Measurements from ENCODE around the gene DIS3L2.
A peak's percentile ranks its signal among the peaks of the same experiment; 100 is the strongest.
"Not testable (repeated sequence)": the region's sequence is repeated elsewhere in the genome, so short reads cannot be mapped to it uniquely, and the experiment has no call there.

Gene DIS3L2

GRCh38 chr2:231947112-231947511 lies 14.4 kb upstream of the DIS3L2 start:
- not testable (repeated sequence) for ATAC-seq (replicated peaks; ENCODE audit: extremely low read depth, poor library complexity, severe bottlenecking); H3K4me1 Mint-ChIP-seq; H3K36me3 Mint-ChIP-seq (ENCODE audit: insufficient read depth); H3K27ac Mint-ChIP-seq (ENCODE audit: low read depth); DNase-seq (ENCODE audit: low spot score in 2 of 2); H3K4me3 Mint-ChIP-seq; H3K9me3 Mint-ChIP-seq
- H3K27me3 Mint-ChIP-seq, result peaks cover 32% of the 10 kb centered on the region

- no peaks in the 10 kb centered on the region for H3K9me3 Mint-ChIP-seq
- no peak overlapping the region for H3K4me3 Mint-ChIP-seq
- H3K4me1 Mint-ChIP-seq, result no peaks in the 10 kb centered on the region
- no peak overlapping the region for H3K27ac Mint-ChIP-seq (ENCODE audit: low read depth)
- no peak for DNase-seq (ENCODE audit: low spot score in 2 of 2)
- no peaks in the 10 kb centered on the region for H3K36me3 Mint-ChIP-seq (ENCODE audit: insufficient read depth)
- H3K27me3 Mint-ChIP-seq, result peaks cover 32% of the 10 kb centered on the region
- no peak for ATAC-seq (replicated peaks; ENCODE audit: extremely low read depth, poor library complexity, severe bottlenecking)
These were observed 13.8 kb upstream of the DIS3L2 start for GRCh38 chr2:231947694-231948093.

DNA sequence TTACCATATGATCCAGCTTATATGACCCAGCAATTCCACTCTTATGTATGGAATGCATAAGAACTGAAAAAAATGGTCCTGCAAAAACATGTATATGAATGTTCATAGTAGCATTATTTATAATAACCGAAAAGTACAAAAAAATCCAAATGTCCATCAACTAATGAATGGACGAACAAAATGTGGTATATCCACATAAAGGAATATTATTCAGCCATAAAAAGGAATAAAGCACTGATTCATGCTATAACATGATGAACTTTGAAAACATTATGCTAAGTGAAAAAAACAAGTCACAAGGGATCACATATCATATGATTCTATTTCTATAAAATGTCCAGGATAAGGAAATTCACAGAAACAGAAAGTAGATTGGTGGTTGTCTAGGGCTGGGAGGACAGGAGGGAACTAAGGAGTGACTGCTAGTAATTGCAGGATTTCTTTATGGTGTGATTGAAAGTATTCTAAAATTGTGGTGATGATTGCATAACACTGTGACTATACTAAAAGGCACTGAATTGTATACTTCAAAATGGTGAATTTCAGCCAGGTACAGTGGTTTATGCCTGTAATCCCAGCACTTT lies 10.0 kb upstream of the DIS3L2 start:
- H3K9me3 Mint-ChIP-seq, result no peaks in the 10 kb centered on the region
- H3K27ac Mint-ChIP-seq (ENCODE audit: low read depth), result no peak overlapping the region
- H3K36me3 Mint-ChIP-seq (ENCODE audit: insufficient read depth), result no peaks in the 10 kb centered on the region
- no peak for ATAC-seq (replicated peaks; ENCODE audit: extremely low read depth, poor library complexity, severe bottlenecking)
- H3K4me3 Mint-ChIP-seq, result no peak overlapping the region
- DNase-seq (ENCODE audit: low spot score in 2 of 2), result no peak
- H3K4me1 Mint-ChIP-seq, result no peaks in the 10 kb centered on the region
- H3K27me3 Mint-ChIP-seq, result peaks cover 60% of the 10 kb centered on the region

- ATAC-seq (replicated peaks; ENCODE audit: extremely low read depth, poor library complexity, severe bottlenecking), result no peak
- peak overlapping the region; percentile 27 for H3K27ac Mint-ChIP-seq (ENCODE audit: low read depth)
- H3K27me3 Mint-ChIP-seq, result peaks cover 44% of the 10 kb centered on the region
- peaks cover 2% of the 10 kb centered on the region for H3K36me3 Mint-ChIP-seq (ENCODE audit: insufficient read depth)
- no peak overlapping the region for H3K4me3 Mint-ChIP-seq
- H3K9me3 Mint-ChIP-seq, result no peaks in the 10 kb centered on the region
- H3K4me1 Mint-ChIP-seq, result peaks cover 4% of the 10 kb centered on the region
- no peak for DNase-seq (ENCODE audit: low spot score in 2 of 2)
These were observed 5.6 kb upstream of the DIS3L2 start for GRCh38 chr2:231955758-231956472.

DNA sequence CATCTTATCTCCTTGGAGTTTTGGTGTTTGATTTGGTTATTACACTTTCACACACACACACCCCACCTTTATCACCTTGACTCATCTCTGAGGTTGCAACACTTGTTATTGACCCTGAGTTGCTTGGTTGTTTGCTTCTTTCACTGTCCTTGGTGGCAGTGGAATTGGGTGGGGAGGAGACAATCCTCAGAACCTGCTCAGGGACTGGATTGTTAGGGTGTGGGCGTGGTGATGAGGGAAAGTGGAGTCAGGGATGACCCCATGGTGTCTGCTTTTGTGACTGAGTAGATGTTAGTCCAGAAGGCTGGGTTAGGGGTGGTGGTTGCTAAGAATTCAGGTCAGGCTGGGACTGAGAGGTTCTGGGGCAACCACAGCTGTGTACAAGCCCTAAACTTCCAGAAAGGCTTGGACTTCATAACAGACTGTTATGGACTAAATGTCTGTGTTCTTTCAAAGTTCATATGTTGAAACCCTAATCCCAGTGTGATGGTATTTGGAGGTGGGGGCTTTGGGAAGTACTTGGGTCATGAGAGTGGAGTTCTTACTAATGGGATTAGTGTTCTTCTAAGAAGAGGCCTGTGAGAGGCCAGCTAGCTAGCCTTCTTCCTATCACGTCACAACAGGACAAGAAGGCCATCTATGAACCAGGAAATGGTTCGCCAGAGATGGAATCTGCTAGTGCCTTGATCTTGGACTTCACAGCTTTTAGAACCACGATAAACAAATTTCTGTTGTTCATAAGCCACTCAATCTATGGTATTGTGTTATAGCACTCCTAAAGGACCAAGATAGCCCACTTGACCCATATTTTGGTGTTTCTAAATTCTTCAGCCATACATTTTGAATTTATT lies 3.4 kb upstream of the DIS3L2 start:
- Mint-ChIP-seq H3K36me3 (ENCODE audit: insufficient read depth) (peaks cover 8% of the 10 kb centered on the region), H3K27ac (ENCODE audit: low read depth) (no peak overlapping the region), H3K27me3 (peaks cover 32% of the 10 kb centered on the region), H3K4me1 (peaks cover 16% of the 10 kb centered on the region), H3K9me3 (no peaks in the 10 kb centered on the region), H3K4me3 (no peak overlapping the region)
- DNase-seq (ENCODE audit: low spot score in 2 of 2) (no peak), ATAC-seq (replicated peaks; ENCODE audit: extremely low read depth, poor library complexity, severe bottlenecking) (no peak)

- peaks cover 9% of the 10 kb centered on the region for H3K36me3 Mint-ChIP-seq (ENCODE audit: insufficient read depth)
- peak; percentile 5 for ATAC-seq (replicated peaks; ENCODE audit: extremely low read depth, poor library complexity, severe bottlenecking)
- H3K27me3 Mint-ChIP-seq, result peaks cover 10% of the 10 kb centered on the region
- no peaks in the 10 kb centered on the region for H3K9me3 Mint-ChIP-seq
- peak in 1 of 2 donors; percentile 30 for DNase-seq (ENCODE audit: low spot score in 2 of 2)
- H3K4me3 Mint-ChIP-seq, result peak overlapping the region; percentile 94
- H3K27ac Mint-ChIP-seq (ENCODE audit: low read depth), result peak overlapping the region; percentile 91
- H3K4me1 Mint-ChIP-seq, result peaks cover 40% of the 10 kb centered on the region
These were observed 634 bp upstream of the DIS3L2 start for GRCh38 chr2:231960810-231961348.

DNA sequence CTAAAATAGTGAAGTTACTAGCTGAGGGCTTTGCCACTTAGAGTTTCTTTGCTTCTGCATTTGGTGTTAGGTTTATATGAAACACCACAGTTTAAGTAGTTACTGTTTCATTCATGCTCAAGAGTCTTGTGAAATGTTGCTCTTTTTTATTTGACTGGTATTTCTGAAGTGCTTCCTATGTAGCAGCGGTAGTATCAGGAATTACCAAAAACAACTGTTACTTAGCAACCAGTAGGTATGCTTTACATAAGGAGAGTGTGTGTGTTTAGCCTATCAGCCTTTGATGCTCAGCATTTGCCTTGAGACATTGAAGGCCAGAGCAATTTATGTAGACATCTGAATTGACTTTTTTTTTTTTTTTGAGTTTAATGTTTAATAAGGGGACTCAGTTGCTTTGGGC lies 3.6 kb downstream of the DIS3L2 start:
- no peak for DNase-seq (ENCODE audit: low spot score in 2 of 2)
- peaks cover 9% of the 10 kb centered on the region for H3K36me3 Mint-ChIP-seq (ENCODE audit: insufficient read depth)
- H3K9me3 Mint-ChIP-seq, result no peaks in the 10 kb centered on the region
- peaks cover 48% of the 10 kb centered on the region for H3K4me1 Mint-ChIP-seq
- ATAC-seq (replicated peaks; ENCODE audit: extremely low read depth, poor library complexity, severe bottlenecking), result no peak
- no peak overlapping the region for H3K4me3 Mint-ChIP-seq
- no peaks in the 10 kb centered on the region for H3K27me3 Mint-ChIP-seq
- H3K27ac Mint-ChIP-seq (ENCODE audit: low read depth), result no peak overlapping the region

DNA sequence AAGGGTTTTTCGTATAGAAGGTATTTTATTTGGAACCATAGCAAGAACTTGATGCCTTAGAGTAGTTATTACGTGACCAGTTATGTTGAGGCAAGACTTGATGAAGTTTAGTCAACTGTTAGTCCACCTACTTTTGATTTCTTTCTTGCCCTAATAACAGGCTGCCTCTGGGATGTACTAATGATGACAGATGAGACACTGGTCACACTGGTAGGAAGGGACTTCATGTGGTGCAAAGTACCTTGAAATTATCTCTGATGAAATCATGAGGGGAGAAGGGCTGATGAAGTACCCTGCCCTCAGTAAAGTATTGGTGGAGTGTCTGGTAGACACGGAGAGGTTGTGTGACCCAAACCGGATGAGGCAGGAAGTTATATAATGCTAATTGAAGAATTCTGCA lies 5.4 kb downstream of the DIS3L2 start:
- H3K36me3 Mint-ChIP-seq (ENCODE audit: insufficient read depth), result peaks cover 6% of the 10 kb centered on the region
- H3K4me1 Mint-ChIP-seq, result peaks cover 40% of the 10 kb centered on the region
- H3K9me3 Mint-ChIP-seq, result no peaks in the 10 kb centered on the region
- no peak overlapping the region for H3K27ac Mint-ChIP-seq (ENCODE audit: low read depth)
- H3K27me3 Mint-ChIP-seq, result no peaks in the 10 kb centered on the region
- H3K4me3 Mint-ChIP-seq, result no peak overlapping the region
- ATAC-seq (replicated peaks; ENCODE audit: extremely low read depth, poor library complexity, severe bottlenecking) (no peak), DNase-seq (ENCODE audit: low spot score in 2 of 2) (no peak)

- no peak overlapping the region for H3K27ac Mint-ChIP-seq (ENCODE audit: low read depth)
- peaks cover 4% of the 10 kb centered on the region for H3K36me3 Mint-ChIP-seq (ENCODE audit: insufficient read depth)
- no peak overlapping the region for H3K4me3 Mint-ChIP-seq
- DNase-seq (ENCODE audit: low spot score in 2 of 2) (no peak), ATAC-seq (replicated peaks; ENCODE audit: extremely low read depth, poor library complexity, severe bottlenecking) (no peak)
- H3K9me3 Mint-ChIP-seq, result no peaks in the 10 kb centered on the region
- no peaks in the 10 kb centered on the region for H3K27me3 Mint-ChIP-seq
- peaks cover 27% of the 10 kb centered on the region for H3K4me1 Mint-ChIP-seq
These were observed 7.3 kb downstream of the DIS3L2 start for GRCh38 chr2:231968820-231969219.

GRCh38 chr2:231970461-231970860 lies 8.9 kb downstream of the DIS3L2 start:
- H3K36me3 Mint-ChIP-seq (ENCODE audit: insufficient read depth), result peaks cover 4% of the 10 kb centered on the region
- peaks cover 11% of the 10 kb centered on the region for H3K4me1 Mint-ChIP-seq
- H3K27me3 Mint-ChIP-seq, result no peaks in the 10 kb centered on the region
- ATAC-seq (replicated peaks; ENCODE audit: extremely low read depth, poor library complexity, severe bottlenecking), result no peak
- no peak for DNase-seq (ENCODE audit: low spot score in 2 of 2)
- no peak overlapping the region for H3K4me3 Mint-ChIP-seq
- no peak overlapping the region for H3K27ac Mint-ChIP-seq (ENCODE audit: low read depth)
- H3K9me3 Mint-ChIP-seq, result no peaks in the 10 kb centered on the region

GRCh38 chr2:231975001-231975400 lies 13.5 kb downstream of the DIS3L2 start:
- no peaks in the 10 kb centered on the region for H3K9me3 Mint-ChIP-seq
- no peak overlapping the region for H3K27ac Mint-ChIP-seq (ENCODE audit: low read depth)
- ATAC-seq (replicated peaks; ENCODE audit: extremely low read depth, poor library complexity, severe bottlenecking) (no peak), DNase-seq (ENCODE audit: low spot score in 2 of 2) (no peak)
- H3K4me3 Mint-ChIP-seq, result no peak overlapping the region
- no peaks in the 10 kb centered on the region for H3K27me3 Mint-ChIP-seq
- peaks cover 4% of the 10 kb centered on the region for H3K36me3 Mint-ChIP-seq (ENCODE audit: insufficient read depth)
- H3K4me1 Mint-ChIP-seq, result peaks cover 11% of the 10 kb centered on the region

DNA sequence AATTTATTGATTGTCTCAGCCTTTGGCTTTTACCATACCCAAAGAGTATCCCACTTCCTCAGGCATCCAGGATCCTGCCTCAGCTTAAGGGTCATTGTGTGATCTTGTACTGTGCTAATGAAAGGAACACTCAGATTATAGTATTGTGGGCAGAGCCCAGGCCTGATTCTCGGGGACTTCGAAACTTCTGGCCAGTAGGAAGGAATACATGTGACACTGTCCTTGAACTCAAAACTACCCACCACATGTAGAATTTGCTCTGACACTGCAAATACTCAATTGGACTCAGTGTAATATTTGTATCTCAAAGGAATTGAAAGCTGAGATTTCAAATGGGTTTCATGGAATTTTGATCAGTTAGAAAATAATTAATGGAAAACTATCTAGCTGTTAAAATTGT lies 15.9 kb downstream of the DIS3L2 start:
- H3K9me3 Mint-ChIP-seq, result no peaks in the 10 kb centered on the region
- ATAC-seq (replicated peaks; ENCODE audit: extremely low read depth, poor library complexity, severe bottlenecking), result no peak
- H3K36me3 Mint-ChIP-seq (ENCODE audit: insufficient read depth), result peaks cover 4% of the 10 kb centered on the region
- no peak overlapping the region for H3K27ac Mint-ChIP-seq (ENCODE audit: low read depth)
- H3K27me3 Mint-ChIP-seq, result no peaks in the 10 kb centered on the region
- DNase-seq (ENCODE audit: low spot score in 2 of 2), result no peak
- no peak overlapping the region for H3K4me3 Mint-ChIP-seq
- H3K4me1 Mint-ChIP-seq, result peaks cover 11% of the 10 kb centered on the region
